OCI-LY3 (cell line): ENCODE results near the gene ANKRD55.

Source experiments
- EZH2phosphoT487 ChIP-seq: fragments of 200-600 bp; shearing (Covaris generic); IDR thresholded peaks from 2 replicates; pipeline ENCODE4 v1.6.1; 2018; ENCODE audit warnings: antibody characterized with exemption, mixed run types, low read depth
- TF ChIP-seq, protein P1 (sequence below): fragments of 200-600, 300-600 bp; sonication (generic); IDR thresholded peaks from 2 replicates; pipeline ENCODE4 v1.5.1; 2014; ENCODE audit warnings: antibody characterized with exemption, low read length, low read depth

DNA sequence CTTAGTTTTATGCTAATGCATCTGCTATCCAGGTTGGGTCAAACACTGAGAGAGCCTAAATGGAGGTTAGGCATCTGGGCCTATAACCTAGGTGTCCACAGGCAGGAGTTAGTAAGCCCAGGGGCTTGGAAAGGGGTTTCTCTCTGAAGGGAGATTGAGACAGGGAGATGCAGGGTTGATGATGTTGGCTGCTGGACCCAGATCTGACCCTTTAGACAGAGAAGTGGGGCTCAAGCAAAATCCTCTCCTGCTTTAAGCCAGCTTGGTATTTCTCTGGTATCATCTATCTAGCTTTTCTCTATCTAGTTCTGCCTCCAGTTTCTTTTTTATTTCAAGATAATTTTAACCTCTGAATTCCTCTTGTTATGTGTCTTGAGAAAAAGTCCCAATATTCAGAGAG is 18.3 kb upstream of the ANKRD55 start:
- TF ChIP-seq, protein P1, sequence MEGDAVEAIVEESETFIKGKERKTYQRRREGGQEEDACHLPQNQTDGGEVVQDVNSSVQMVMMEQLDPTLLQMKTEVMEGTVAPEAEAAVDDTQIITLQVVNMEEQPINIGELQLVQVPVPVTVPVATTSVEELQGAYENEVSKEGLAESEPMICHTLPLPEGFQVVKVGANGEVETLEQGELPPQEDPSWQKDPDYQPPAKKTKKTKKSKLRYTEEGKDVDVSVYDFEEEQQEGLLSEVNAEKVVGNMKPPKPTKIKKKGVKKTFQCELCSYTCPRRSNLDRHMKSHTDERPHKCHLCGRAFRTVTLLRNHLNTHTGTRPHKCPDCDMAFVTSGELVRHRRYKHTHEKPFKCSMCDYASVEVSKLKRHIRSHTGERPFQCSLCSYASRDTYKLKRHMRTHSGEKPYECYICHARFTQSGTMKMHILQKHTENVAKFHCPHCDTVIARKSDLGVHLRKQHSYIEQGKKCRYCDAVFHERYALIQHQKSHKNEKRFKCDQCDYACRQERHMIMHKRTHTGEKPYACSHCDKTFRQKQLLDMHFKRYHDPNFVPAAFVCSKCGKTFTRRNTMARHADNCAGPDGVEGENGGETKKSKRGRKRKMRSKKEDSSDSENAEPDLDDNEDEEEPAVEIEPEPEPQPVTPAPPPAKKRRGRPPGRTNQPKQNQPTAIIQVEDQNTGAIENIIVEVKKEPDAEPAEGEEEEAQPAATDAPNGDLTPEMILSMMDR, result no peak
- no peak for TF ChIP-seq EZH2phosphoT487
